ENCODE data around the gene BTG4. TPM values are rescaled to one million over a fixed set of nuclear protein-coding genes. Genes with fewer than 3 reads are reported as not detected.

The BTG4 gene
- total and polyA plus RNA-seq, 2 experiments from 2014 or later = 0.21 to 0.31 TPM

DNA sequence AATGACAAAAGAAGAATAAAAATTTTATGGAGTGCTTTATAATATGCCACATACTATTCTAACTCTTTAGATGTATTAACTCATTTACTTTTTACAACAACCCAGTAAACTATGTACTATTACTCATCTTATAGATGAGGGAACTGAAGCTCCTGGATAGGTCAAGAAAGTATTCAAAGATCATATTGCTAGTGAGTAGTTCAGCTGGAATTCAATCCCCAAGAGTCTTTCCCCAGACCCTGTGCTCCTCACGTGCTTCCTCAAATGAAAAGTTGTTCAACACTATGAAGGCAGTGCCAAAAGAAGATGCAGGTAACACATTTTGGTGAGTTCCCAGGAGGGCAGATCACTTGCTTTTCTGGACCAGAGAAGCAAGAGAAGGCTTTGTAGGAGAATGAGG is 46.8 kb downstream of the BTG4 start (continued):
- TF ChIP-seq, protein P1, sequence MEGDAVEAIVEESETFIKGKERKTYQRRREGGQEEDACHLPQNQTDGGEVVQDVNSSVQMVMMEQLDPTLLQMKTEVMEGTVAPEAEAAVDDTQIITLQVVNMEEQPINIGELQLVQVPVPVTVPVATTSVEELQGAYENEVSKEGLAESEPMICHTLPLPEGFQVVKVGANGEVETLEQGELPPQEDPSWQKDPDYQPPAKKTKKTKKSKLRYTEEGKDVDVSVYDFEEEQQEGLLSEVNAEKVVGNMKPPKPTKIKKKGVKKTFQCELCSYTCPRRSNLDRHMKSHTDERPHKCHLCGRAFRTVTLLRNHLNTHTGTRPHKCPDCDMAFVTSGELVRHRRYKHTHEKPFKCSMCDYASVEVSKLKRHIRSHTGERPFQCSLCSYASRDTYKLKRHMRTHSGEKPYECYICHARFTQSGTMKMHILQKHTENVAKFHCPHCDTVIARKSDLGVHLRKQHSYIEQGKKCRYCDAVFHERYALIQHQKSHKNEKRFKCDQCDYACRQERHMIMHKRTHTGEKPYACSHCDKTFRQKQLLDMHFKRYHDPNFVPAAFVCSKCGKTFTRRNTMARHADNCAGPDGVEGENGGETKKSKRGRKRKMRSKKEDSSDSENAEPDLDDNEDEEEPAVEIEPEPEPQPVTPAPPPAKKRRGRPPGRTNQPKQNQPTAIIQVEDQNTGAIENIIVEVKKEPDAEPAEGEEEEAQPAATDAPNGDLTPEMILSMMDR (conservative IDR thresholded peaks at IDR 0.05; ENCODE audit: low read depth in 2 of 2) = no peak
- TF ChIP-seq ZNF114 (CRISPR knock-in tag; IDR thresholded peaks at IDR 0.05) = no peak
- TF ChIP-seq EZH2phosphoT487 (IDR thresholded peaks at IDR 0.05; ENCODE audit: unreplicated experiment) = no peak

- no peaks in the 10 kb centered on the region for H4K20me1 ChIP-seq (replicated peaks; ENCODE audit: insufficient read depth)
- no peaks in the 10 kb centered on the region for H3K4me1 Mint-ChIP-seq
- H3K27ac Mint-ChIP-seq = no peak overlapping the region
- H3F3A ChIP-seq (replicated peaks; ENCODE audit: low read depth) = no peaks in the 10 kb centered on the region
- H3K4me2 ChIP-seq = no peak overlapping the region
- H3K4me3 Mint-ChIP-seq = no peak overlapping the region
- ATAC-seq (no peak), DNase-seq (ENCODE audit: low spot score) (no peak)
- no peak overlapping the region for H2AFZ ChIP-seq
- no peaks in the 10 kb centered on the region for H3K9me2 ChIP-seq (ENCODE audit: insufficient read depth)
- H3K27me3 ChIP-seq (ENCODE audit: insufficient read depth) = no peaks in the 10 kb centered on the region
- H3K27me3 Mint-ChIP-seq (ENCODE audit: insufficient read depth, low read depth, poor library complexity) = peaks cover 5% of the 10 kb centered on the region
- H3K79me2 ChIP-seq (replicated peaks; ENCODE audit: insufficient read depth) = no peaks in the 10 kb centered on the region
- H3K4me1 ChIP-seq (ENCODE audit: insufficient read depth) = no peaks in the 10 kb centered on the region
- H3K27ac ChIP-seq (ENCODE audit: low read depth) = no peak overlapping the region
- no peaks in the 10 kb centered on the region for H3K36me3 ChIP-seq (ENCODE audit: insufficient read depth)
- no peak overlapping the region for H3K4me3 ChIP-seq
- no peaks in the 10 kb centered on the region for H3K9me3 Mint-ChIP-seq
- no peaks in the 10 kb centered on the region; the same call in 2 of the 3 replicates for H3K36me3 Mint-ChIP-seq (ENCODE audit: low read depth)
- TF ChIP-seq, protein P2, sequence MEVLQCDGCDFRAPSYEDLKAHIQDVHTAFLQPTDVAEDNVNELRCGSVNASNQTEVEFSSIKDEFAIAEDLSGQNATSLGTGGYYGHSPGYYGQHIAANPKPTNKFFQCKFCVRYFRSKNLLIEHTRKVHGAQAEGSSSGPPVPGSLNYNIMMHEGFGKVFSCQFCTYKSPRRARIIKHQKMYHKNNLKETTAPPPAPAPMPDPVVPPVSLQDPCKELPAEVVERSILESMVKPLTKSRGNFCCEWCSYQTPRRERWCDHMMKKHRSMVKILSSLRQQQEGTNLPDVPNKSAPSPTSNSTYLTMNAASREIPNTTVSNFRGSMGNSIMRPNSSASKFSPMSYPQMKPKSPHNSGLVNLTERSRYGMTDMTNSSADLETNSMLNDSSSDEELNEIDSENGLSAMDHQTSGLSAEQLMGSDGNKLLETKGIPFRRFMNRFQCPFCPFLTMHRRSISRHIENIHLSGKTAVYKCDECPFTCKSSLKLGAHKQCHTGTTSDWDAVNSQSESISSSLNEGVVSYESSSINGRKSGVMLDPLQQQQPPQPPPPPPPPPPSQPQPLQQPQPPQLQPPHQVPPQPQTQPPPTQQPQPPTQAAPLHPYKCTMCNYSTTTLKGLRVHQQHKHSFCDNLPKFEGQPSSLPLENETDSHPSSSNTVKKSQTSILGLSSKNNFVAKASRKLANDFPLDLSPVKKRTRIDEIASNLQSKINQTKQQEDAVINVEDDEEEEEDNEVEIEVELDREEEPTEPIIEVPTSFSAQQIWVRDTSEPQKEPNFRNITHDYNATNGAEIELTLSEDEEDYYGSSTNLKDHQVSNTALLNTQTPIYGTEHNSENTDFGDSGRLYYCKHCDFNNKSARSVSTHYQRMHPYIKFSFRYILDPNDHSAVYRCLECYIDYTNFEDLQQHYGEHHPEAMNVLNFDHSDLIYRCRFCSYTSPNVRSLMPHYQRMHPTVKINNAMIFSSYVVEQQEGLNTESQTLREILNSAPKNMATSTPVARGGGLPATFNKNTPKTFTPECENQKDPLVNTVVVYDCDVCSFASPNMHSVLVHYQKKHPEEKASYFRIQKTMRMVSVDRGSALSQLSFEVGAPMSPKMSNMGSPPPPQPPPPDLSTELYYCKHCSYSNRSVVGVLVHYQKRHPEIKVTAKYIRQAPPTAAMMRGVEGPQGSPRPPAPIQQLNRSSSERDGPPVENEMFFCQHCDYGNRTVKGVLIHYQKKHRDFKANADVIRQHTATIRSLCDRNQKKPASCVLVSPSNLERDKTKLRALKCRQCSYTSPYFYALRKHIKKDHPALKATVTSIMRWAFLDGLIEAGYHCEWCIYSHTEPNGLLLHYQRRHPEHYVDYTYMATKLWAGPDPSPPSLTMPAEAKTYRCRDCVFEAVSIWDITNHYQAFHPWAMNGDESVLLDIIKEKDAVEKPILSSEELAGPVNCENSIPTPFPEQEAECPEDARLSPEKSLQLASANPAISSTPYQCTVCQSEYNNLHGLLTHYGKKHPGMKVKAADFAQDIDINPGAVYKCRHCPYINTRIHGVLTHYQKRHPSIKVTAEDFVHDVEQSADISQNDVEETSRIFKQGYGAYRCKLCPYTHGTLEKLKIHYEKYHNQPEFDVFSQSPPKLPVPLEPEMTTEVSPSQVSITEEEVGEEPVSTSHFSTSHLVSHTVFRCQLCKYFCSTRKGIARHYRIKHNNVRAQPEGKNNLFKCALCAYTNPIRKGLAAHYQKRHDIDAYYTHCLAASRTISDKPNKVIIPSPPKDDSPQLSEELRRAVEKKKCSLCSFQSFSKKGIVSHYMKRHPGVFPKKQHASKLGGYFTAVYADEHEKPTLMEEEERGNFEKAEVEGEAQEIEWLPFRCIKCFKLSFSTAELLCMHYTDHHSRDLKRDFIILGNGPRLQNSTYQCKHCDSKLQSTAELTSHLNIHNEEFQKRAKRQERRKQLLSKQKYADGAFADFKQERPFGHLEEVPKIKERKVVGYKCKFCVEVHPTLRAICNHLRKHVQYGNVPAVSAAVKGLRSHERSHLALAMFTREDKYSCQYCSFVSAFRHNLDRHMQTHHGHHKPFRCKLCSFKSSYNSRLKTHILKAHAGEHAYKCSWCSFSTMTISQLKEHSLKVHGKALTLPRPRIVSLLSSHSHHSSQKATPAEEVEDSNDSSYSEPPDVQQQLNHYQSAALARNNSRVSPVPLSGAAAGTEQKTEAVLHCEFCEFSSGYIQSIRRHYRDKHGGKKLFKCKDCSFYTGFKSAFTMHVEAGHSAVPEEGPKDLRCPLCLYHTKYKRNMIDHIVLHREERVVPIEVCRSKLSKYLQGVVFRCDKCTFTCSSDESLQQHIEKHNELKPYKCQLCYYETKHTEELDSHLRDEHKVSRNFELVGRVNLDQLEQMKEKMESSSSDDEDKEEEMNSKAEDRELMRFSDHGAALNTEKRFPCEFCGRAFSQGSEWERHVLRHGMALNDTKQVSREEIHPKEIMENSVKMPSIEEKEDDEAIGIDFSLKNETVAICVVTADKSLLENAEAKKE (CRISPR knock-in tag; IDR thresholded peaks at IDR 0.05) = no peak
- TF ChIP-seq POLR2AphosphoS5 (IDR thresholded peaks at IDR 0.05; ENCODE audit: low read depth) (no peak), CREB1 (CRISPR knock-in tag; IDR thresholded peaks at IDR 0.05; ENCODE audit: low read depth) (no peak), STAT1 (IDR thresholded peaks at IDR 0.05; ENCODE audit: unreplicated experiment) (no peak), ZNF114 (CRISPR knock-in tag; IDR thresholded peaks at IDR 0.05) (no peak), ZNF331 (CRISPR knock-in tag; IDR thresholded peaks at IDR 0.05; ENCODE audit: low read depth) (no peak), EZH2phosphoT487 (IDR thresholded peaks at IDR 0.05; ENCODE audit: unreplicated experiment) (no peak), EZH2 (IDR thresholded peaks at IDR 0.05; ENCODE audit: low read depth, unreplicated experiment) (no peak), REST (IDR thresholded peaks at IDR 0.05; ENCODE audit: unreplicated experiment) (no peak)
- TF ChIP-seq, protein P1 (conservative IDR thresholded peaks at IDR 0.05; ENCODE audit: low read depth in 2 of 2) = no peak
Observed at GRCh38 chr11:111463276-111463675, 48.9 kb downstream of the BTG4 start.

All from GM23338 (cell line).